NCI-H2081 (cell line): ENCODE results near the gene BRIP1.

Source experiments
- DNase-seq, 2 experiments: peaks; one replicate each; lab custom pipeline; 2025; lab: John Stamatoyannopoulos, UW

Gene BRIP1

DNA sequence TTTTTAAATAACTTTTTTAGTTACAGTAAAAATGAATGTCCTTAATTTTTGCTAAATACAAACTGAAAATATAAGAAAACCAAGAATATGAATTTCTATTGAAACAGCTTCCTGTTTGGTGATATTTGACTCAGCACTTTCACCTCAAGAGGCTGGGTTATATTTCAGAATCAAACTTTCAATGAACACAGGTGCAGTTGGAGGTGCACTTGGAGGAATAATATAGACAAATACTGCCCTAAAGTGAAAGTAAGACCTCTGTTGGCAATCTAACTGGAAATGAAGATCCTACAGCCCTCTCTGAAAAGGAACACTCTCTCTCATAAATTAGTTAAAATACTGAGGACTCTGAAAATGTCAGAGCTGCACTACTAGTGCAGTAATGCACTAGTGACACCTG, 106.2 kb downstream of the BRIP1 start:
- no peak for DNase-seq

DNA sequence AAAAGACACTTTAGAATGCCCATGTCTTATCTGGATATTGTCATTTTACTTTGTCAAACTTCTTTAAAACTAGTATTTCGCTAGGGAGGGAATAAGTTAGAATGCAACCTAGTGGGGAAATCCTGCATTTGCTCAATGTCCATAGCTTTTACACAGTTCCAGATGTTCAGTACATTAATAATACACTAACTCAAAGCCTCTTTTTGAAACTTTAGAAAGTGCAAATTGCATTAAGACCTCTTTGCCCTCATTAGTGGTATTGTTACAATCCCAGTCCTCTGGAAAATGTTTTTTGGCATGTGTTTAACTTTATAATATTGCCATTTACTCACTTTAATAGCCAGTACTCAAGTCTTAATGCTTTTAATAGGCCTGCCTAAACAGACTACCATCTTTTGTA, 106.8 kb downstream of the BRIP1 start:
- DNase-seq, result no peak

DNA sequence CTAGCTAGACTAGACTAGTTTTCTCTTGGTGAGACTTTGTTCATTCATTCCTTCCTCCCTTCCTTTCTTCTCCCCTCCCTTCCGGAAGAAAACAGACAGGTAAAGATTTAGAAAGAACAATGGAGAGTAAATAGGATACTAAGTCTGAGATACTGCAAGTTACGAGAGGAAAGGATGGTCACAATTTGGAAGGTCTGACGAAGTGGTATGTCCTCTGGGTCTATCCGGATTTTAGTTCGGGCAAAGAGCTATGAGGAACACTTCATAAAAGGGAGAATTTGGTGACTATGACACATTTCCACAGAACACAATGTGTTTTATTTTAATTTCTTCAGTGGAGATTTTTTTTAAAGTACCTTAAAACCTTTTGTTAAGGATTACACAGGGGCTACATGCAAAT, 107.7 kb downstream of the BRIP1 start:
- no peak for DNase-seq

DNA sequence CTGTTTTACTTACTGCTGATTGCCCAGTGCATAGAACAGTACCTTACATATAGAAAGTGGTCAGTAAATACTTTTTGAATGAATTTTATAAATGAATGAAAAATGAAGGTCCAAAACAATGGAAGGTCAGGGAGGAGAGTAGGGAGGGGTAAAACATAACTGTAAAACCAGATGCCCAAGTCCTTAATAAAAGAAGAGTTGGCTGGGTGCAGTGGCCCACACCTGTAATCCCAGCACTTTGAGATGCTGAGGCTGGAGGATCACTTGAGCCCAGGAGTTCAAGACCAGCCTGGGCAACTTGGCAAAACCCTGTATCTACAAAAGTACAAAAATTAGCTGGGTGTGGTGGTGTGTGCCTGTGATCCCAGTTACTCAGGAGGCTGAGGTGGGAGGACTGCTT, 108.2 kb downstream of the BRIP1 start:
- no peak for DNase-seq

DNA sequence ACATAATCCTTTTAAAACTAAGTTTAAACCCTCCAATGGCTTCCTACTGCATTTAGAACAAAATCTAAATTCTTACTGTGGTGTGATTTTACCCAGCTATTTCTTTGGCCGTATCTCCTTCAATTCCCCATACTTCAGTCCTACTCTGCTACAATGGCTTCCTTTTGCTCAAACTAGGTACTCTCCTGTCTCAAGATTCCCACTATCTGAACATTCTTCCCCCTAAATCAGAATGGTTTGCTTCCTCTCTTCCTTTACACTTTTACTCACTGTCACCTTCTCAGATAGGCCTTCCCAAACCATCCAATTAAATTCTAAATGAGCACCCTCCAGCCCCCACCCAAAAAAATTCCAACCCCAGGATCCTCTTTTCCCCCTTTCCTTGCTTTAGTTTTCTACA, 109.2 kb downstream of the BRIP1 start:
- DNase-seq, result no peak

DNA sequence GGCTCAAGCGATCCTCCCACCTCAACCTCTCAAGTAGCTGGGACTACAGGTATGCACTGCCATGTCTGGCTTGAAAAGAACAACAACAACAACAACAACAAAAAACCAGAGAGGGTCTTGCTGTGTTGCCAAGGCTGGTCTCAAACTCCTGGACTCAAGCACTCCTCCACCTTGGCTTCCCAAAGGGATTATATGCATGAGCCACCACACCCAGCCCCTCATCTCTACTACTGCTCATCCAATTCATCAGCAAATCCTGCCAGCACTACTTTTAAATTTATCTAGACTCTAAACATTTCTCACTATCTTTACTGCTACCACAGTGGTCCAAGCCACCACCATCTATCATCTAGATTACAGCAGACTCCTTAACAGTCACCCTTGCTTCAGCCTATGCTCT, 109.6 kb downstream of the BRIP1 start:
- no peak for DNase-seq

DNA sequence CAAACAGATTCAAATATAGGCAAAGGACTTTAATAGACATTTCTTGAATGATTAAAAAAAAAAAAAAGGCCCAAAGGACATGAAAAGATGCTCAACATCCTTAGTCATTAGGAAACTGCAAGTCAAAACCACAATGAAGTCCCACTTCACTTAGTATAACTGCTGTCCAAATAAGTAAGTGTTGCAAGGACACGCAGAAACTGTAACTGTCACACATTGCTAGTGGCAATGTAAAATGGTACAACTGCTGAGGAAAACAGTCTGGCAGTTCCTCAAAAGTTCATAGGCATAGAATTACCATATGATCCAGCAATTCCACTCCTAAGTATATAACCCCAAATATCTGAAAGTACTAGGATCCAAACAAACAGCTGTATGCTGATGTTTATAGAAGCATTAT, 112.7 kb downstream of the BRIP1 start:
- no peak for DNase-seq

DNA sequence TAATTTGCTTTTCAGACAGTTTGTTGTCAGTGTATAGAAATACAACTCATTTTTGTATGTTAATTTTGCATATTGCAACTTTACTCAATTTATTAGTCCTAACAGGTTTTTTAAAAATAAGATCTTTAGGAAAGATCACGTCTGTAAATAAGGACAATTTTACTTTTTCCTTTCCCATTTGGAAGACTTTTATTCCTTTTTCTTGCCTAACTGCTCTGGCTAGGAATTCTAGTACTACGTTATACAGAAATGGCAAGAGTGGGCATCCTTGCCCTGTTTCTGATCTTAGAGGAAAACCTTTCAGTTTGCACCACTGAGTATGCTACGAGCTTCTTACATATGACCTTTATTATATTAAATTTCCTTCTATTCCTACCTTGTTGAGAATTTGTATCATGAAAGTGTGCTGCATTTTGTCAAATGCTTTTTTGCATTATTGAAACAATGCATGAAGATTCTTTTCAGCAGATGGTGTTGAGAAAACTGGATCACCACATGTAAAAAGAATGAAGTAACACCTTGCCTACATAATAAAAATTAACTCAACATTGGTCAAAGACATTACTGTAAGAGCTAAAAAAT, 113.4 kb downstream of the BRIP1 start:
- DNase-seq, result no peak

DNA sequence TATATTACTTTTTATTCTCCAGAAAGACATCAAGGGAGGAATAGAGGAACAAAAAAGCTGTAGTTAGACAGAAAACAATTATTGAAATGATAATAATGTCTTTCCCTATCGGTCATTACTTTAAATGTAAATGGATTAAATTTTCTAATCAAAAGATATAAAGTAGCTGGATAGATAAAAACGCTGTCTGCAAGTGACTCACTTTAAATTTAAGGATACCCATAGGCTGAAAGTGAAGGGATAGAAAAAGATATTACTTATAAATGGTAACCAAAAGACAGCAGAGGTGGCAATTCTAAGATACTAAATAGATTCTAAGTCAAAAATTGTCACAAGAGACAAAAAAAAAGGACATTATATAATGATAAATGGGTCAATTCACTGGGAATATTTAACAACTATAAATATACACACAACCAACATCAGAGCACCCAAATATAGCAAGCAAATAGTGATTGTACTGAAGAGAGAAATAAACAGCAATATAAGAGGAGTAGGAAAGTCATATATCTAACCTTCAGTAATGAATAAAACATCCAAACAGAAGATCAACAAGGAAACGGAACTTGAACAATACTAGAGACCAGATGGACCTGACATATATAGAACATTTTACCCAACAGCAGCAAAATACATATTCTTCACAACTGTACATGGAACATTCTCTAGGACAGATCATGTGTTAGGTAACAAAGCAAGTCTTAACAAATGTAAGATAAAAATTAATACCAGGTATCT, 116.9 kb downstream of the BRIP1 start:
- no peak for DNase-seq

DNA sequence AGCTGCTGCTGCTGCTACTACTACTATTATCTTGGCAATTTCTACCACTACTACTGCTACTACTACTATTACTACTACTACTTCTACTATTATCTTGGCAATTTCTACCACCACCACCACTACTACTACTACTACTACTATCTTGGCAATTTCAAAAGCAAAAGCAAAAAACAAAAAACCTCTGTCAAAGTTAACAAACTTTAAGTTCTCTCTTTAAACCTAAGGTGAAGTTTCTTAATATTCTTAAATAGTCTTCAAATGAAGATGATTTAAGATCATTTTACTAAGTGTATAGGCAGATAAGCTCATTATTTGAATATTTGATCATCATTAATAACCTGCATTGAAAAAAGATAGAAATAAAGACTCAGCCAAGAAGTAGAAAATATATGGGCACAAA, 118.5 kb downstream of the BRIP1 start:
- DNase-seq, result no peak

DNA sequence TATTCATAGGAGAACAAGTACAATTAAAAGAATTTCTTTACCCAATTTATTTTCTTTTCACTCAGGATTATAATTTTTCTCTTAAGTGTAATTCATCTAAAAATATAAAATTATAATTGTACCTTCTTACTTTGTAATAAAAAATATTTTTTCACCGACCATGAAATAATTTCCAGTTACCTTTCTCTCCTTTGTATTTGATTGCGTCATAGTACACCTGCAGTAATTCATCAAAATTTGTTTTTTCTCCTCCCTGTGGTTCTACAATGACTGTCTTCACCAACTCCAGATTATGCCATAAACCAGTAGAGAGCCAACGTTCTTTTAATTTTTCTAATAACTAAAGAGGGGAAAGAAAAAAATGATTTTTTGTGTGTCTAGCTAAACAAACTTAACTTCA, 119.1 kb downstream of the BRIP1 start:
- no peak for DNase-seq

DNA sequence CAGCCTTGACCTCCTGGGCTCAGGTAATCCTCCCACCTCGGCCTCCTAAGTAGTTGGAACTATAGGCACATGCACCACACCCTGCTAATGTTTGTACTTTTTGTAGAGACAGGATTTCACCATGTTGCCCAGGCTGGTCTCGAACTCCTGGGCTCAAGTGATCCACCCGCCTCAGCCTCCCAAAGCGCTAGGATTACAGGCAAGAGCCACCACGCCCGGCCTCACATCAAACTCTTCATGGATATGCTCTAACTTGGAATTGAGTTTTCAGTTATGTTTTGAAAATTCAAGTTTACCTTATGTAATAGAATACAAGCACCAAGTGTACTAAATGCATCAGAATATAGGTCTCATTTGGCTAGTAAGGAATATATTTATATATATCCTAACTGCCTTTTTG, 119.6 kb downstream of the BRIP1 start:
- no peak for DNase-seq

DNA sequence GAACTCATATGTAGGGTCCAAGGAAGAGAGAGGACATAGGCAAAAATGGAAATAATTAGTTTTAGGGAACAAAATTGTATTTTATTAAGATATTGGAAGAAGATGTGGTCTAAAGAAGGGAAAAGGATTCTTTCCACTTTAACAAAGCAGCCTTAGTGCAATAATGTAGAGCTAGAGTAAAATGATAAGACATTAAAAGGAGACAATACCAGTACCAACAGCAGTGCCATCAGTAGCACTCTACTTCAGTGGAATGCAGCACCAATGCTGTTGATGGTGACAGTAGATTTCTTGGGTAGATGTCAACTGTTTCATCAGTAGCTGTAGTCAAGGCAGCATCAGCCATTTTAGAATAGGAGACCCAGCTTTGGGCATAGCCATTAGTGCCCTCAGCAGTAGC, 124.3 kb downstream of the BRIP1 start:
- DNase-seq, result no peak

DNA sequence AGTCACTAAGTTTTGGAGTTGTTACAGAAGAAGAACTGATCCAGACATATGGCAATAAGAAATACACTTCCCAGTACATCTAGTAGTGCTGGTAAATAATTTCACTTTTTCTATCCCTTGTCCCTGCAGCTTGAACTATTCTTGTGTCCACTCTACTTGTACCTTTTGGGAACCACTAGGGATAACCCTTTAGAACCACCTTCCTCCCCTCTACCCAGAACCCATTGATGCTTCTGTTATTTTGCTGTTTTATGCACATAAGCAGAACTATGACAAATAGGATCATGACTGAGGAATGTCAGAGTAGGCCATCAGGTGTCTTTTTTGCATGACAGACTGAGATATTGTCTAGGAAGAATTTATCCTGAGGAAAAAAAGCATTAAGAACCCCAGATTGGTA, 125.1 kb downstream of the BRIP1 start:
- DNase-seq, result no peak

DNA sequence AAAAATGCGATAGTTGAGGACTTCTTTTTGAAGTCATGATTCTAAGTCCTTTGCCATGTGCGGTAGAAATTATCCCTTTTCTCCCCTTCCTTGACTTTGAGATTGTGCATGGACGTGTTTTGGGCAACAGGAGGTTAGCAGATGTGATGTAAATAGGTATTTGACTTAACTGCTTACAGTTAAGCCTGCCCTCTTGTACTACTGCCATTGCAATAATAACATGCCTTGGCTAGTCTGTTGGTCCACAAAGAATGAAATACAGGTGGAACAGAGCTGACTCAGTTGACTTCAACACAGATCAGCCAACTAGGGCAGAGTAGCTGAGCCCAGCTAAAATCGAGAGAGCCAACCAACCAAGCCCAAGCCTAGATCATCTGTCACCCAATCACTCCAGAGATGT, 125.5 kb downstream of the BRIP1 start:
- DNase-seq, result no peak

DNA sequence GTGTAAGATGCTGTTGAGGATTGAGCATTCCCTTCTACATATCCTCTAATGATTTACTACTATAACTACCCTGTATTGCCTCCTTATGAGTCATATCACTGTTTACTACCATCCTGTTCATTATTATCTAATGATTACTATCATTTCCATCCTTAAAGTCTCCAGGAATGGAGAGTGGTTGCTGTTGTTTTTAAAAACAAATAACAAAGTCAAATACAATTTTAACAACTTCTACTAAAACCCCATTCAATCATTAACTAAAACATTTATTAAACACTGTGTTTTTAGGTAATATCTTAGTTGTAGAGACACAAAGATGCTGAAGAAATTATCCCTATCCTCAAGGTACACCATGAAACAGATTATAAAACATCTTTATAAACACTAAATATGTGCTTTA, 126.9 kb downstream of the BRIP1 start:
- DNase-seq, result no peak

DNA sequence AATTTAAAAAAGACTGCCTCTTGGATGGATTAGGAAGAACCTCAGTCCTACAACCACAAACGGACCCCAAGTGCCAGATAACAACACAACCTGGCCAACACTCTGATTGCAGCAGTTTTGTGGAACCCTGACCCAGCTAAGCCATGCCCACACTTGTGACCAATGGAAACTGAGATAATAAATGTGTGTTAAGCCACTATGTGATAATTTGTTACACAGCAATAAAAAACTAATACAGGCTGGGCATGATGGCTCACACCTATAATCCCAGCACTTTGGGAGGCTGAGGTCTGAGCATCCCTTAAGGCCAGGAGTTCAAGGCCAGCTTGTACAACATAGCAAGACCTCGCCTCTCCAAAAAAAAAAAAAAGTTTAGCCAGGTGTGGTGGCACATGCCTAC, 127.5 kb downstream of the BRIP1 start:
- DNase-seq, result no peak

DNA sequence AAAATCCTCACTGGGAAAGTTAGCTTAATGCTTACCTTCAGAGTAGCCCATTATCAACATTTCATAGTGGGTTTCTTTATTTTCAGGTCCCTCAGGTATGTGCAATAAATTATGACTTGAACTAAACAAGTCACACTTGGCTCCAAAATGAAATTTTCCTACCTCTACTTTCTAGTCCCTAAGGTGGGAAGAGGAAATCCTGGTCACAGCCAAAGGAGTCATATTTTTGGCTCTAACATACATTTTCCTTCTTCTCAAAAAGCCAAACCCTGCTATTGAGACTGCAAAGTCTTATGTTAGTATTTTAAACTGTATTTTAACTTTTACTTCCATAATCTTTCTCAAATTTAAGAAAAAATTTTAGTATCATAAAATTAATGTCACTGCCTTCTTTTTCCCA, 128.9 kb downstream of the BRIP1 start:
- DNase-seq, result no peak

DNA sequence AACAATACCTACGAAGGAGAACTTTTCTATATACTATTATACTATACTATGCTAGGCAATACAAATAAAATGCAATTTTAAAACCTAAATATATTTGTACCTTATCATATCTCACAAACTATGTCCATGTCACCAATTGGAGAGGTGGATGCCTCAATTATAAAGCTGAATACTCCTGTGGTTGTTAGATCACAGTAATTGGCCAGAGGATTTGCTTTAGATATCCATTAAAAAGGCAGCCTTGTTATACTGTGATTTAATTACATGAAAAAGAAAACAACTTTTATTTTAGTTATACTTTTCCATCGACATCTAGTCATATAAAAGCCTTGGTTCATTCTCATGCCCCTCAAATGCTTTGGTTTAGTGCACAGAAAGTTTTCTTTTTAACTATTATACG, 129.3 kb downstream of the BRIP1 start:
- DNase-seq, result no peak

DNA sequence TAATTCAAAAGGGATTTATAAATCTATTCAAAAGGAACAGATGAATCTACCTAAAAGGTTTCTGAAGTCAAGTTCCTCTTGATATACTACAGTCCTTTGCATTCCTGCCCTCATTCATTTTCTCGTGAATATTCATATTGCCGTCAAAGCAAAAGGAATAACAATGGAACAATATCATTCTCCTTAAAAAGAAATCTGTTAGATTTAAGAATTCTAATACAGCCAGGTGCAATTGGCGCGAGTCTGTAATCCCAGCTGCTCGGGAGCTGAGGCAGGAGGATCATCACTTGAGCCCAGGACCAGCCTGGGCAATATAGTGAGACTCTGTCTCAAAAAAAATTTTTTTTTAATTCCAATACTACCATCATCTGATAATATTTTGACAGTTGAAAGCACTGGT, 130.3 kb downstream of the BRIP1 start:
- DNase-seq, result no peak

DNA sequence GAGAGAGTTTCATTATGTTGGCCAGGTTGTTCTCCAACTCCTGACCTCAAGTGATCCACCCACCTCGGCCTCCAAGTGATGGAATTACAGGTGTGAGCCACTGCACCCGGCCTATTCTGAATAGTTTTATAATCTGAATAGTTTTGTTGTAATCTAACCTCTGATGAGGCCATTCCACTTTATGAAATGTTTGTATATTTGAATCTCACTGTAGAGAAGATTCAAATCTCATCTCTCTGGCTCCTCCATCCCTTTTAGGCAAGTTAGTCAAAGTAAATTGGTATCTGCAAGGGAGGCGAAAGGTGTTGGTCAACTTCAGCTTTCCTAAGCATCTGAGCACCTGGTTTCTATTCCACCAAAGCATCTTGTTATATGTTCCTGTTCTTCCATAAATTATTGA, 131.2 kb downstream of the BRIP1 start:
- no peak for DNase-seq

DNA sequence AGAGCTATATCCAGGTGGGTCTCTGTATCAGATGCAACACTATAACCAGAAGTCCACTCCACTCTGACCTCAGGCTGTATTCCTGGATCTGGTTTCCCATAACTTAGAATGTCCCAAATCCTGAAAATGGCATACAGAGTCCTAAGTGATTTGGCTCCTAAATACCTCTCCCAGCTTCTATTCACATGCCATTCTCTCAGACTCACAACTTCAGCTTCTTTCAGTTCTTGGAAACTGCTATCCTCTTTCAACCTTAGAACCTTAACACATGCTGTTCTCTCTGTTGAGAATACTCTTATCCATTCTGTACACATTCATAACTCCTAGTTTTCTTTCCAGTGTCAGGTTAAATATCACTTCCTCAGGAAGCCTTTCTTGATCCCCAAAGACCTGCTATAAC, 132.0 kb downstream of the BRIP1 start:
- no peak for DNase-seq

DNA sequence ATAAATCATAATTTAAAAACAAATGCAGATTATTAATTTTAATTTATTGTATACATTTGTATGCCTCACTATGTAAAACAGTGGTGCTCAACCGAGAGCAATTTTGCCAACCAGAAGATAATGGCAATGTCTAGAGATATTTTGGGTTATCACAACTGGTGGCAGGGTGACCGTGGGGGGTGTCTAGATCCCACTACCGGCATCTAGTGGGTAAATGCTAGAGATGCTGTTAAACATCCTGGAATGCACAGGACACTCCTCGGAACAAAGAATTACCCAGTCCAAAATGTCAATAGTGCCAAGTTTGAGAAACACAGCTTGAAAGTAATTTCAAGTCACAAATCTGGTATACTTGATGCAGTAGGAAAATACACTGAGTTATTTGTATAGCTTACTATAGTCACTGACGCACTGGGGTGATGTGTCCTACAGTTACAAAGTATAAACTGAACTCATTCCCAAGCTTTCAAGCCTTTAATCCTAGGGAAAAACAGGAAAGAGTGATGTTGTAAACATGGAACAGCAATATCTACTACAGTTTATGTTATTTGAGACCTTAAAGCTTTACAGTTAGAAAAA, 133.5 kb downstream of the BRIP1 start:
- no peak for DNase-seq

DNA sequence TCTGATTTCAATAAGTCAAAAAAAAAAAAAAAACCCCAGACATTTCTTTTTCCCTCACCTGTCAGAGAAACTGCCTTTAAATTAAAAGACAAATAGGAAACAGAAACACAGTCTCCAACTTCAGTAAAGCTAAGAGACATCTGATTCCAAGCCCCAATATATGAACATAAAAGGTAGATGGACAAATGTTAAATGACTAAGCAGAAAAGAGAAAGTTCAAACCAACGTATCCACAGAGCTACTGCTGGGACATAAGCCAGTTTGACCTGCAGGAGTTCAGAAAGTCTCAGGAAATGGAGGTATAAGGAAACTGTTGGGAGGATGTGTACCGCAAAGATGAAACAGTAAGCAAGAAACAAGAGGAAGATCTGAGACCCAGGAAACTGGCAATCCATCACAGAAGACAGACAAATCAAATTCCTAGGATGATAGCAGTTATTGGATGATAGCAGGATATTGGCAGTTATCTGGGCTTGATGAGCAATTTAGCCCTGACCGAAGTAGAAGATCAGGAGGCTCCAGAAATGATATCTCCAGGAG, 135.0 kb downstream of the BRIP1 start:
- DNase-seq, result no peak
